Measurements from ENCODE around the gene TIAM2.
"Not testable (repeated sequence)": the region's sequence is repeated elsewhere in the genome, so short reads cannot be mapped to it uniquely, and the experiment has no call there.

The TIAM2 gene

GRCh38 chr6:155106456-155107115 lies 111.5 kb downstream of the TIAM2 start:
- DNase-seq: no peak

DNA sequence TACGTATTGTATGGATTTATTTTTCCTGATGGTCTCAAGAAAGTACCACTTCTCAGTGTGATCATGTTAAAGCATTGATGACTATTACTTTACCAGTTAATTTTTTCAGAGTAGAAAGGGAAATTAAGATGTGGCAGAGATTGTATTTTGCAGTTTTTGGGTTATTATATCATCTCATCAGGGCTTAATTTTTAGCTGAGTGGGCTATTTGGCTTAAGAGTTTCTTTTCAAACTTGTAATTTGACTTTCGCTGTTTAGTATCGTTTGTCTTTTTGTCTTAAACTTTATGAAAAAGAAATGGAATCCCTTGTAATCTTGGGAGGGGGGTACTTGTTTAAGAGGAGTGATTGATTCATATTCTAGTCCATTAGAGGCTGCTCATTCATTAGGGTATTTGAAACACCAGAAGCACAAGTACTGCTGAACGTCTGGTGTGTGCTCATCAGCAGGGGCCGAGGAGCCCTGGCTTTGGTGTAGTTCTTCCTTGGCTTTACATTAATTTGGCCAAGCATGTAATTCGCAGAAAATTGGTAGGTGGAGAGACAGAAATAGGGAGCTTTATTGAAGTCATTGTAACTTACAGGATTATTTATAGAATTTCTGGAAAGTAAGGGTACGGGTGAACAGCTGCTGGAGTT lies 112.4 kb downstream of the TIAM2 start:
- DNase-seq: no peak

- no peak for DNase-seq
Measured at GRCh38 chr6:155108070-155108820, 113.1 kb downstream of the TIAM2 start.

DNA sequence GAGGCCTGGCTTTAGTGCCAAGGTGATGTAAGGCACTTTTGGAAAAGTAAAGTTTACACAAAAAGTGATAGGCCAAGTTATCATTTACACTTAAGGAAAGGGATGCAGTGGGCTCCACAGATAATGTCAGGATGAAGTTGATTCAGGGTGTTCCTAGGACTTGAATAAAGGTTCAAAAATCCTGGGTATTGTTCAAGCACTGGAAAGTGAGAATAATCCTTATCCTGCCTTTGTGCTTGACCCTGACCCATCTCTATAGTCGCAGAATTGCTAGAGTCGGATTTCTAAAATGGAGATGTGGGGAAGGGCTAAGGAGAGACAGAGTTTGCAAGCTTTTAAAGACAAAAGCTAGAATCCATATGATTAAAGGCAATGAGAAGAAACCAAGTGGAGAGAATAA lies 115.6 kb downstream of the TIAM2 start:
- no peak for DNase-seq

- DNase-seq: no peak
Measured at GRCh38 chr6:155112757-155113156, 117.6 kb downstream of the TIAM2 start.

DNA sequence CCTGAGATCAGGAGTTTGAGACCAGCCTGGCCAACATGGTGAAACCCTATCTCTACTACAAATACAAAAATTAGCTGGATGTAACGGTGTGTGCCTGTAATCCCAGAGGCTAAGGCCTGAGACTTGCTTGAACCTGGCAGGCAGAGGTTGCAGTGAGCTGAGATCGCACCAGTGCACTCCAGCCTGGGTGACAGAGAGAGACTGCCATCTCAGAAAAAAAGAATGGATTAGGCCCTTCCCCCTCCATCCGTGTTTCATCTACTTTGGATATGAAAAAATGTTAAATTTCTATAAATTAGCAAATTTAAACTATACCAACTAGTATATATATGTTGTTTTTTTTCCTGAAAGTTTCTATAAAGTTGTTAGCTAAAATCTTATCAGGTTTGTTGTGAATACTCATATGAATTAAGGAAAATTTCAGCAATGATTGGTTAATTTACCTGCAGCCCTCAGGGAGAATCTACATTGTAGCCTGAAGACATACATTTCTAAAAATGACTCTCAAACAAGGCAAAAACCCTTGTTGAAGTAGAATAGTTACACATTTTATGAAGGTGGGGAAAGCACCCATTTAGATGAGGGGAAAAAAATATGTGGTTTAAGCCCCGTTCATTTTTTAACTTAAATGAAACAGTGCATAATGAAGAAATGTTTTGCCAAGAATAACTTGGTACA lies 120.9 kb downstream of the TIAM2 start:
- no peak for DNase-seq

DNA sequence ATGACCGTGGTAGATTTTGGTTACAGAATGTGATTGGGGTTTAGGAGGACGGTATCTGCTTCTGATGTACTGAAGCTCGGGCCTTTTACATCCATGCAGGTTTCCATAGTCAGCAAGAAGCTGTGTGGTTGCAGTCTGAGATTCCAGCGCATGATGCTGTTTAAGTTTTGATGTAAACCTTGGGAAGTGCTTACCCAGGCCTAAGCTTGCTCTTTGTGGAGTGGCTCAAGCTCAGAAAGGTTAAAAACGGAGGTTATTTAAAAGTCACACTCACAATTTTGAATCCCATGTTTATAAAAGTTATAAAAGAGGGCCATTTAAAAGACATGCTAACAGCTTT lies 121.4 kb downstream of the TIAM2 start:
- no peak for DNase-seq

DNA sequence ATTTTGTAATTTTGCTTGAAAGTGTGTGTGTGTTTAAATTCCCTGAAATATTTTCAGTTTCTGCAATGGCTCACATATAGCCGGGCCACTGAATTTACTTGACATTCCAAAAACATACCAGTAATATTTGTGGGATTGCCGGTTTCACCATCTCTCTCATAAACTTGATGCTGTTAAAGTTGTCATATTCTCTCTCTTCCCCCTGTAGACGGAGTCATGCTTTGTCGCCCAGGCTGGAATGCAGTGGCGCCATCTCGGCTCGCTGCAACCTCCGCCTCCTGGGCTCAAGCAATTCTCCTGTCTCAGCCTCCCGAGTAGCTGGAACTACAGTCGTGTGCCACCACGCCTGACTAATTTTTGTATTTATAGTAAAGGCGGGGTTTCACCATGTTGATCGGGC lies 122.1 kb downstream of the TIAM2 start:
- no peak for DNase-seq

- DNase-seq: no peak
Measured at GRCh38 chr6:155117785-155118184, 122.7 kb downstream of the TIAM2 start.

DNA sequence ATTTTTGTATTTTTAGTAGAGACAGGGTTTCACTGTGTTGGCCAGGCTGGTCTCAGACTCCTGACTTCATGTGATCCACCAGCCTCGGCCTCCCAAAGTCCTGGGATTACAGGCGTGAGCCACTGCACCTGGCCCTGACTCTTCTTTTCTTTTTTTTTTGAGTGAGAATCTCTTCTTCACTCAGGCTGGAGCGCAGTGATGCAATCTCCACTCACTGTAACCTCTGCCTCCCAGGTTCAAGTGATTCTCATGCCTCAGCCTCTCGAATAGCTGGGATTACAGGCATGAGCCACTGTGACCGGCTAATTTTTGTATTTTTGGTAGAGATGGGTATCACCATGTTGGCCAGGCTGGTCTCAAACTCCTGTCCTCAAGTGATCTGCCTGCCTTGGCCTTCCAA lies 124.1 kb downstream of the TIAM2 start:
- not testable (repeated sequence) for DNase-seq

GRCh38 chr6:155120034-155120433 lies 124.9 kb downstream of the TIAM2 start:
- DNase-seq: no peak

- no peak for DNase-seq
Measured at GRCh38 chr6:155121294-155121693, 126.2 kb downstream of the TIAM2 start.

DNA sequence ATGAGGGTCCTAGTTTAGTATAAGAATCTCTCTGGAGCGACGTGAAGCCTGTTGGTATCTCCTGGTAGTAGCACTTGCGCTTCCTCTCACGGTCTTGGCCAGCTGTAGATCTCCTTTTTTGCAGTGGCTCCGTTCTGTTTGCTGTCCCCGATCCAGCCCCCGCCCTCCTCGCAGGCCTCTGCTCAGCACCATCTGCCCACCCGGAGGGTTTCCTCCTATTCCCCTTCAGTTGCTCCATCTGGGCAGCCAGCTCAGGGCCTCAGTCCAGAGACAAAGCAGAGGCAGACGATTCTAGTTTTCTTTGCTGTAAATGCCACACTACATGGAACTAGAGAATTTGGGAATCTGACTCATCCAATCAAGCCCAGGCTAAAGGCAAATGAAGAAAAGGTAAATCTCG lies 126.6 kb downstream of the TIAM2 start:
- no peak for DNase-seq

DNA sequence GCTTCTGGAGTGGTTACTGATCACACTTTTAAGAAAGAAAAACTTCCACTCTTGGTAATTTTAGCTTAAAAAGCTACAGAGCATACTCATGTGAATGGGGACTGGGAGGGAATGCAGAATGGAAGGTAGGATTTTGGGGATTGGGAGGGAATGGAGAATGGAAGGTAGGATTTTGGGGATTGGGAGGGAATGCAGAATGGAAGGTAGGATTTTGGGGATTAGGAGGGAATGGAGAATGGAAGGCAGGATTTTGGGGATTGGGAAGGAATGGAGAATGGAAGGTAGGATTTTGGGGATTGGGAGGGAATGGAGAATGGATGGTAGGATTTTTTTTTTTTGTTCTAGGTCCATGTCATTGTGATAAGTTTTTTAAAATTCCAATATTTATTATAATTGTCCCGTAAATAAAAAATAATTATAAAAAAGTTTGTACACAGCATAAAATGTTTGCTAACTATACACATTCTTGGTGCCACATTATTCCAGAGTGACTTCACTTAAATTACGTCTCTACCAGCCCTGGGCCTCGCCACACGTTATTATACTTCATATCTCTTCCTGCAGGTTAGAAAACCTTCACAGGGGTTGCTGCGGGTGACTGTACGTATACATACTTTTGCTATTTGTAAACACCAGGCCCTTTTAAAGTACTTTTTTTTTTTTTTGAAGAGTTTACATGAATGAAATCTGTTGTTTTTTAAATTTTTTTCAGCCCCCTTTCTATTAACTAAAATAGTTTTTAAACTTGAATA lies 127.3 kb downstream of the TIAM2 start:
- no peak for DNase-seq

- no peak for DNase-seq
Measured at GRCh38 chr6:155123520-155123919, 128.4 kb downstream of the TIAM2 start.

- no peak for DNase-seq
Measured at GRCh38 chr6:155125906-155126305, 130.8 kb downstream of the TIAM2 start.

DNA sequence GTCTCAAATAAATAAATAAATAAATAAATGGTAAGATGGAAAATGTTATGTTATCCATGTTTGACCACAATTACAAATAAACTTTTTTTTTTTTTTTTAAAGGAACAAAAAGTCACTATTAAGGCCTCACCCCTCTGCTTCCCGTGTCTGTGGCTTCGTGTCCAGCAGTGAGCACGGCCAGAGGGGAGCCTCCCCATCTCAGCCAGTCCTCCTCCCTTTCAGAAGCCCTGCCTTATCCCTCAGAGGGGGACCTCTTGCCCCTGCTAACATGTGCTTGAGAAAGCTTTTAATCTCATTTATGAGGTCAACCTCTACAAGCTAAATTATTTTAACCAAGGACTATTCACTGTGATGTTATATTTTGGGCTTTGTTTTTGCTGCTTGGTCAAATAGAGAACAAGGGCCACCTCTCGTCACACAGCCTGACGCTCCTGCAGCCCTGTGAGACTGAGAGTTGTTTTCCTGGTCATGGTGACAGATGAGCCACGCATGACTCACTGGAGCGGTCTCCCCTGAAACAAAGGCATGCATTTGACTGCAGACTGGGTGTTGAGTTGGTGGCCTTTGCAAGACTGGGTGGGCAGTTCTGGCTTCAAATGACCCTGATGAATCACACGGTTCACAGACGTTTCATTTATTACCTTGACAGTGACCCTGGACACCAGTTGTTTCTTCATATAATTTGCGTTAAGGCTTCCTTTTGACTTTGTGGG lies 131.8 kb downstream of the TIAM2 start:
- DNase-seq: peak; percentile 41

GRCh38 chr6:155128977-155129376 lies 133.9 kb downstream of the TIAM2 start:
- DNase-seq: no peak

DNA sequence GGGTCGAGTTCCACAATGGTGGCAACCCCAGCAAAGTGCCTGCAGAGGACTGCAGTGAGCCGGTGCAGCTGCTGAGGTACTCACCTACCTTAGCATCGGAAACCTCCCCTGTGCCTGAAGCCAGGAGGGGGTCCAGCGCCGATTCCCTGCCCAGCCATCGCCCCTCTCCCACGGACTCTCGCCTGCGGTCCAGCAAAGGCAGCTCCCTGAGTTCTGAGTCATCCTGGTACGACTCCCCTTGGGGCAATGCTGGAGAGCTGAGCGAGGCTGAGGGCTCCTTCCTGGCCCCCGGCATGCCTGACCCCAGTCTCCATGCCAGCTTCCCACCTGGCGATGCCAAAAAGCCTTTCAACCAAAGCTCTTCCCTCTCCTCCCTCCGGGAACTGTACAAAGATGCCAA lies 134.6 kb downstream of the TIAM2 start:
- no peak for DNase-seq

- no peak for DNase-seq
Measured at GRCh38 chr6:155130161-155130853, 135.2 kb downstream of the TIAM2 start.

DNA sequence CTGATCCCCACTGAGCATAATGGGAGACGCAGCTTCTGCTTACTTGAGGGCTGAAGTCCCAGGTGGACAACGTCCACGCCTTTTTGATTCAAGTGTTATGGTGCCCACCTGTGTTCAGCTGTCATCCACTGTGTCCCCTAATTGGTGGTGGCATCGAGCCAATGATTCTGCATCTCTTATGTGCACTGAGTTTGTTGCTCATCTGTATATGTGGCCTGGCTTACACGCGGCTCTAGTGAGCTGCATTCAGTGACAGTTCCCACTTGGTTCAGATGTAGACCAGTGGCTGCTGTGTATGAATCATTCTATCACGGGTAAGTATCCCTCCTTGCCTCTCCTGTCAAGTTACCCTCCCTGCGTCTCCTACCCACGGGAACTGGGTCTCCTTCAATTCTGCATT lies 137.5 kb downstream of the TIAM2 start:
- no peak for DNase-seq

DNA sequence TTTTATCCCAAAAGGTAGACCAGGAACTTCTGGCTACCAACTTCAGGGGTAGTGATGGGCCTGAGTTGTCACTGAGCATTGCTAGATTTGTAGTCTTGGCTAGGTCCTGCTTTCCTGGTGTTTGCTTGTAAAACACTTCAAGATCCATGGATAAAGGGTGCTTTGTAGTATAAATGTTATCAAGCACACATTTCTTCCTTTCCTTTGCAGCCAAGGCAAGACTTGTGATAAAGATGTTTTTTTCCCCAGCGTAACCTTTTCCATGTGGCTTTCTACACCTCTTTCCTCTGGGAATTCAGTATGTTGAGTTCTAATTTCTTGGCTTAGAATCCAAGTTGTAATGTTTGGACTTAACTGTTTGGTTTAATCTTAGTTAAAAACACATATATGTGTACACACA lies 145.9 kb downstream of the TIAM2 start:
- DNase-seq: no peak

All from activated CD8-positive, alpha-beta memory T cell treated with anti-CD3 and anti-CD28 coated beads, Interleukin-2, amount 50 U/mL, for 4 hours (primary cell).